ENCODE results near the gene PLCD3. TPM values are rescaled to one million over a fixed set of nuclear protein-coding genes. Genes with fewer than 3 reads are reported as not detected.

Gene PLCD3
- total RNA-seq, 1 donor from 2014 or later, result 1.4 TPM

- H3K36me3 Mint-ChIP-seq (ENCODE audit: low read depth), result no peaks in the 10 kb centered on the region
- ChIA-PET POLR2A (interaction anchor here (0.7 to 10.8 kb wide), 2 partner anchors 18 to 980 kb away, joined by 8 to 200 read pairs; partner anchors contain the start of gene HEXIM1), CTCF (interaction anchor here (0.5 to 6.5 kb wide), 2 partner anchors 66 to 69 kb away, joined by 3 to 161 read pairs; no protein-coding TSS in a partner anchor)
- intact Hi-C loops (cut with micrococcal nuclease), result loop anchor here (5.0 to 10.0 kb wide), 2 partner anchors 69 to 596 kb away; partner anchors contain the start of gene NMT1
- H3K4me1 Mint-ChIP-seq, result peaks cover 9% of the 10 kb centered on the region
- no peak for ATAC-seq (ENCODE audit: low read depth)
- H3K27ac Mint-ChIP-seq, result no peak overlapping the region
- no peaks in the 10 kb centered on the region for H3K9me3 Mint-ChIP-seq
- DNase-seq, result no peak
- peaks cover 4% of the 10 kb centered on the region for H3K27me3 Mint-ChIP-seq
- no peak for TF ChIP-seq CTCF (IDR thresholded peaks at IDR 0.05)
- H3K4me3 Mint-ChIP-seq, result peak overlapping the region; percentile 76
Observed at GRCh38 chr17:45130681-45131615, 1.4 kb downstream of the PLCD3 start.

- no peak for ATAC-seq (ENCODE audit: low read depth)
- no peak overlapping the region for H3K27ac Mint-ChIP-seq
- CTCF ChIA-PET, result interaction anchor here (0.5 kb wide), 1 partner anchor 70 kb away, joined by 3 read pairs; no protein-coding TSS in a partner anchor
Observed at GRCh38 chr17:45129940-45130680, 2.2 kb downstream of the PLCD3 start.

GRCh38 chr17:45129426-45129939 is 2.8 kb downstream of the PLCD3 start:
- H3K36me3 Mint-ChIP-seq (ENCODE audit: low read depth), result no peaks in the 10 kb centered on the region
- ChIA-PET POLR2A (no interaction called here), CTCF (interaction anchor here (1.4 to 1.5 kb wide), 2 partner anchors 31 to 68 kb away, joined by 3 to 4 read pairs; no protein-coding TSS in a partner anchor)
- ATAC-seq (ENCODE audit: low read depth), result no peak
- no peaks in the 10 kb centered on the region for H3K9me3 Mint-ChIP-seq
- peaks cover 2% of the 10 kb centered on the region for H3K4me1 Mint-ChIP-seq
- intact Hi-C loops (cut with micrococcal nuclease), result no loop called here
- peaks cover 4% of the 10 kb centered on the region for H3K27me3 Mint-ChIP-seq
- no peak overlapping the region for H3K27ac Mint-ChIP-seq
- no peak for DNase-seq
- no peak overlapping the region for H3K4me3 Mint-ChIP-seq
- no peak for TF ChIP-seq CTCF (IDR thresholded peaks at IDR 0.05)

More at GRCh38 chr17:45129940-45130680, 2.2 kb downstream of the PLCD3 start:
- Mint-ChIP-seq H3K4me1 (peaks cover 3% of the 10 kb centered on the region), H3K36me3 (ENCODE audit: low read depth) (no peaks in the 10 kb centered on the region), H3K27me3 (peaks cover 4% of the 10 kb centered on the region), H3K9me3 (no peaks in the 10 kb centered on the region), H3K4me3 (no peak overlapping the region)
- POLR2A ChIA-PET, result no interaction called here
- intact Hi-C loops (cut with micrococcal nuclease), result loop anchor here (5.0 to 10.0 kb wide), 2 partner anchors 68 to 595 kb away; partner anchors contain the start of gene NMT1
- no peak for TF ChIP-seq CTCF (IDR thresholded peaks at IDR 0.05)
- DNase-seq, result no peak

GRCh38 chr17:45128989-45129388 is 3.3 kb downstream of the PLCD3 start:
- intact Hi-C loops (cut with micrococcal nuclease), result no loop called here
- no peak overlapping the region for H3K4me3 Mint-ChIP-seq

More at GRCh38 chr17:45128989-45129388, 3.3 kb downstream of the PLCD3 start:
- peaks cover 3% of the 10 kb centered on the region for H3K4me1 Mint-ChIP-seq
- H3K27ac Mint-ChIP-seq, result no peak overlapping the region
- TF ChIP-seq CTCF (IDR thresholded peaks at IDR 0.05), result no peak
- DNase-seq, result no peak
- ChIA-PET CTCF (interaction anchor here (1.4 to 1.5 kb wide), 2 partner anchors 30 to 68 kb away, joined by 3 to 4 read pairs; no protein-coding TSS in a partner anchor), POLR2A (no interaction called here)
- peaks cover 4% of the 10 kb centered on the region for H3K27me3 Mint-ChIP-seq
- no peak for ATAC-seq (ENCODE audit: low read depth)
- H3K36me3 Mint-ChIP-seq (ENCODE audit: low read depth), result no peaks in the 10 kb centered on the region
- H3K9me3 Mint-ChIP-seq, result no peaks in the 10 kb centered on the region
